ENCODE results near the gene ULK4.
"Not testable (repeated sequence)": the region's sequence is repeated elsewhere in the genome, so short reads cannot be mapped to it uniquely, and the experiment has no call there.

Gene ULK4

DNA sequence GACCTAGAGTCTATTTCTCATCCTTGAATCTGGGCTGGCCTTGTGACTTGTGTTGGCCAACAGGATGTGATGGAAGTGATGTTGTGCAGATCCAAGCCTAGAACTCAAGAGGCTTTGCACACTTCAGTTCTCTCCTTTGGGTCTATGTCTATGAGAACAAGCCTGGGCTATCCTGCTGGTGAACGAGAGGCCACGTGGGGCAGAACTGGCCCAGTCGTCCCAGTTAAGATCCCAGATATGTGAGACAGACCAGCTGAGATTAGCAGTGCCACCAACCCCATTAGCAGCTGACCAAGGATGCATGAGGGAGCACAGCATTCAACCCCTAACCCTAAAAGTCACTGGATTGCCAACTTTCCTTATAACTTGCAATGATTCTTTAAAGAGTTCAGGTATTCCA lies 662.9 kb downstream of the ULK4 start:
- DNase-seq (ENCODE audit: low read depth, low spot score): no peak

DNA sequence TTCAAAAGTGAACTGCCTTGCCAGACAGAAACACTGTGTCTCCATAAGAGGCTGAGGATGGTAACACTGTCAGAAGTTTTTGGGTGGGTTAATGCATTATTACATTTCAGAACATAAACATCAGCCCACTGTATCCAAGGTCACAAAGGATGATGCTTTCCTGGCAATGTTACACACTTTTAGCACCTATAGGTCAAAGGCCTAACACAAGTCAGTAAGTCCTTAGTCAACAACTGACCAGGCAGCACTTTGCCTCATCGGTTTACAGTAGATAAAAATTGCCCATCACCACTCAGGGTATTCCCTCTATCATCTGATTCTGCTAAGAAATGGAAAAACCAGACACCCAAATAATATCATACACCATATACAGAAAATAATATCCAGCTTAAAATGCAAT lies 664.2 kb downstream of the ULK4 start:
- DNase-seq (ENCODE audit: low read depth, low spot score): no peak
- no peak overlapping the region for H3K27ac ChIP-seq

More for the DNA sequence above, 662.9 kb downstream of the ULK4 start:
- H3K27ac ChIP-seq: no peak overlapping the region

DNA sequence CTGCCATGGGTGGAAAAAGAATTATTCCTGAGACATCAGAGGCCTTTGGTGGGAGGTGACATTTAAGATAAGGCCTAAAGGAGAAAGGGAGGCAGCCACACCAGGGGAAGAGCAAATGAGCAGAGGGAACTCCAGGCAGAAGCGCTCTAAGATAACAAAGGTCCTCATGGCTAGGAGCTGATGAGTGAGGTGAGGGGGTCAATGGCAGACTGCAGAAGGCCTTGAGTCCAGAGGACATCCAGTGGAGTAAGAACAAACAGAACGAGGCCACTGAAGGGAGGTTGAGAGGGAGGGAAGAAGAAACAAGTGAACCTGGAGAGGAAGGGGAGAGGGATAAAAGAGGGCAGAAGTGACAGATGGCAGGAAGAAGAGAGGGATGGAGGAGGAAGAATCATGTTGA lies 665.3 kb downstream of the ULK4 start:
- DNase-seq (ENCODE audit: low read depth, low spot score): no peak
- H3K27ac ChIP-seq: no peak overlapping the region

GRCh38 chr3:41295740-41296139 lies 666.2 kb downstream of the ULK4 start:
- DNase-seq (ENCODE audit: low read depth, low spot score): no peak
- H3K27ac ChIP-seq: no peak overlapping the region

- H3K27ac ChIP-seq: no peak overlapping the region
- DNase-seq (ENCODE audit: low read depth, low spot score): no peak
Observed at GRCh38 chr3:41293169-41293681, 668.7 kb downstream of the ULK4 start.

DNA sequence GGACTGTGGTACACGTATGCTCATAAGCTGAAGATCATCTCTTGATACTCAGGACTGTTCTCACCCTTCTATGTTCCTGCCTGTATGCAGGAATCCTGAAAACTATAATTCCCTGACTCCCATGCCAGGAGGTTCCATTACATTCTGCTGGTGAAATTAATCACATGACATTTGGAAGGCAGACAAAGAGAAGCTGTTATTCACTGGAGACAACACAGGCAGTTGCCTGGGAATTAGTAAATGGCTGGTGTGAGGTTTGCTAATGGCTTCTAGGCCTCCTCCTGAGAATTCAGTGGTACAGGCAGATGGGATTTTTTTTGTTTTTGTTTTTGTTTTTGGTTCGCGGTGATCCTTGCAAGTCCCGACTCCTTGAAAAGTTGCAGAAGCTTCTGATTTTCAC lies 671.2 kb downstream of the ULK4 start:
- no peak for DNase-seq (ENCODE audit: low read depth, low spot score)
- H3K27ac ChIP-seq: no peak overlapping the region

- no peak overlapping the region for H3K27ac ChIP-seq
- no peak for DNase-seq (ENCODE audit: low read depth, low spot score)
Observed at GRCh38 chr3:41290306-41290705, 671.6 kb downstream of the ULK4 start.

- no peak overlapping the region for H3K27ac ChIP-seq
- DNase-seq (ENCODE audit: low read depth, low spot score): no peak
Observed at GRCh38 chr3:41288785-41289184, 673.1 kb downstream of the ULK4 start.

GRCh38 chr3:41286305-41286704 lies 675.6 kb downstream of the ULK4 start:
- H3K27ac ChIP-seq: no peak overlapping the region
- no peak for DNase-seq (ENCODE audit: low read depth, low spot score)

DNA sequence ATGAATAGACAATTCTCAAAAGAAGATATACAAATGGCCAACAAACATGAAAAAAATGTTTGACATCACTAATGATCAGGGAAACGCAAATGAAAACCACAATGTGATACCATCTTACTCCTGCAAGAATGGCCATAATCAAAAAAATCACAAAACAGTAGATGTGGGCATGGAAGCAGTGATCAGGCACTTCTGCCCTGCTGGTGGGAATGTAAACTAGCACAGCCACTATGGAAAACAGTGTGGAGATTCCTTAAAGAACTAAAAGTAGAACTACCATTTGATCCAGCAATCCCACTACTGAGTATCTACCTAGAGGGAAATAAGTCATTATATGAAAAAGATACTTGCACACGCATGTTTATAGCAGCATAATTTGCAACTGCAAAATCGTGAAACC lies 677.0 kb downstream of the ULK4 start:
- DNase-seq (ENCODE audit: low read depth, low spot score); H3K27ac ChIP-seq: not testable (repeated sequence)

GRCh38 chr3:41277790-41278465 lies 684.0 kb downstream of the ULK4 start:
- no peak for DNase-seq (ENCODE audit: low read depth, low spot score)
- no peak overlapping the region for H3K27ac ChIP-seq

GRCh38 chr3:41276191-41276590 lies 685.7 kb downstream of the ULK4 start:
- no peak overlapping the region for H3K27ac ChIP-seq
- DNase-seq (ENCODE audit: low read depth, low spot score): no peak

DNA sequence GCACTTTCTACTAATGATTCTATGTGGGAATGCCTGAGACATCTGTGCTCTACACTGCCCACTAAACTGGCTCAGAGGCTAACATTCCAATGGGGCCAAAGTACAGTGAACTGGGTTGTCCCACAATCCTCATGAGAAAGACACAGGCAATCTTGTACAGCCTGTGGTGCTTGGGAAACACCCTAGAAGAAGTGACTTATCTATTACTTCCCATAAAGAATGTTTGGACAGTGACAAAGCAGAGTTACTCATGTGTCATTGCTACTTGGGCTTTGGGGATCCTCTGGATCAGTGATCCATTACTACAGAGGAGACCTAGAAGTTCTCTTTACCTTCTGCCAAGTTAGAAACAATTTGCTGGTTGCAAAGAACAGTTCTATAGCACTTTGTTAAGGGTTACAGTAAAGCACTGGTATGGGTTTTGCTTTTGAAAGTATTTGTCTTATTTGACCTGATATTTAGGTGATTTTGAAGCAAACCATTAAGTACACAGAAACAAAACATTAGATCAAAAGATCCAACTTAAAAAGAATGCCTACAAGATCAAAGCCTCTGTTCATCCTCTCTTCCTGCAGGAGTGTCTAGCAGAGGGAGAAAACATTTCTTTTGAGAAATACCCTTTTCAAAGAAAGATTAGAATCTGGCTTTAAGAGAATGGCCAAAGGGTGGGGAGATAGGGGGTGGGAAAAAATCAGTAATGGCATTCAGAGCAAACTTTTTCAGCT lies 686.8 kb downstream of the ULK4 start:
- peak; percentile 1 for DNase-seq (ENCODE audit: low read depth, low spot score)
- H3K27ac ChIP-seq: peak overlapping the region; percentile 12

DNA sequence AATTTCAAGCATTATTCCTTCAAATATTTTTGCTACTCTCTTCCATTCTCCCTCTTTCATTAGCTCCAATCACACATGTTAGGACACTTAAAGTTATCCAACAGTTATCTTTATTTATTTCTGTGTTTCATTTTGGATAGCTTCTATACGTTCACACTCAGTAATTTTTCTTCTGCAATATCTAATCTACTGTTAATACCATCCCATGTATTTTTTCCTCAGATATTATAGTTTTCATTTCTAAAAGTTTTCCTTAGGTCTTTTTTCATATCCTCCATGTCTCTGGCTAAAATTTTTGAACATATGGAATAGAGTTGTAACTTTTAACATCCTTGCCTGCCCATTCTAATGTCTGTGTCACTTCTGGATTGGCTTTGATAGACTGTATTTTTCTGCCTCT lies 689.2 kb downstream of the ULK4 start:
- no peak overlapping the region for H3K27ac ChIP-seq
- no peak for DNase-seq (ENCODE audit: low read depth, low spot score)

DNA sequence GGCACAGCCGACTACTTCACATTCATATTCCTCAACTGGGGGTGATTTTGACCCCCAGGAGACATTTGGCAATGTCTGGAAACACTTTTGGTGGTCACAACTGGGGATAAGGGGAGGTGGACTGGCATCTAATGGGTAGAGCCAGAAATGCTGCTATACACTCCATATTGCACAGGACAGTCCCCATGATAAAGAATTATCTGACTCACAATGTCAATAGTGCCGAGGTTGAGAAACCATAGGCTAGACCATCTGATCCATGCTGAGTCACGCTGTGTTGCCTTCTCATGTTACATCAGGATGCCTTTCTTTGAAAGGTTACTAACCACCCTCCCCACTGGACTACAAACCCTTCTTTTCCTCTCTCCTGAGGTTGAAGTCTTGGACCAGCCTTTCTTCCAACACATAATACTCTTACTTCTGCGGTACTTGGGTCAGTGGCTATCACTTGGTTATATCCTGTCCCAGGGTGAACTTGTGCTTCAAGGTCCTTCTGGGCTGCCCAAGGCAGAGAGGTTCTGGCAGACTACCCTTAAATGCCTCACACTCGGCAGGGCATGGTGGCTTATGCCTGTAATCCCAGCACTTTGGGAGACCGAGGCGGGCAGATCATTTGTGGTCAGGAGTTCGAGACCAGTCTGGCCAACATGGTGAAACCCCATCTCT lies 693.8 kb downstream of the ULK4 start:
- peak; percentile 85 for DNase-seq (ENCODE audit: low read depth, low spot score)
- H3K27ac ChIP-seq: peak overlapping the region; percentile 36

GRCh38 chr3:41265823-41266273 lies 696.1 kb downstream of the ULK4 start:
- DNase-seq (ENCODE audit: low read depth, low spot score): no peak
- H3K27ac ChIP-seq: no peak overlapping the region

- DNase-seq (ENCODE audit: low read depth, low spot score): no peak
- H3K27ac ChIP-seq: no peak overlapping the region
Observed at GRCh38 chr3:41265011-41265545, 696.8 kb downstream of the ULK4 start.

- peak overlapping the region; percentile 21 for H3K27ac ChIP-seq
- DNase-seq (ENCODE audit: low read depth, low spot score): no peak
Observed at GRCh38 chr3:41260063-41260450, 701.8 kb downstream of the ULK4 start.

- DNase-seq (ENCODE audit: low read depth, low spot score): no peak
- peak overlapping the region; percentile 21 for H3K27ac ChIP-seq
Observed at GRCh38 chr3:41259449-41260062, 702.3 kb downstream of the ULK4 start.

GRCh38 chr3:41258239-41258800 lies 703.6 kb downstream of the ULK4 start:
- no peak overlapping the region for H3K27ac ChIP-seq
- DNase-seq (ENCODE audit: low read depth, low spot score): no peak

Measured in epithelial cell of prostate (primary cell).